Cerebellar nuclear complex (tissue), 1 donor: Measurements from ENCODE around the gene IFNGR2.
A peak's percentile ranks its signal among the peaks of the same experiment; 100 is the strongest.
"Not testable (repeated sequence)": the region's sequence is repeated elsewhere in the genome, so short reads cannot be mapped to it uniquely, and the experiment has no call there.

Source experiments
- DNase-seq, 2 experiments: peaks; one replicate each; lab custom pipeline; 2025; lab: John Stamatoyannopoulos, UW

IFNGR2 gene

GRCh38 chr21:33437140-33437539 lies 33.9 kb downstream of the IFNGR2 start:
- DNase-seq, result no peak

GRCh38 chr21:33441489-33442477 lies 38.6 kb downstream of the IFNGR2 start:
- no peak for DNase-seq

GRCh38 chr21:33443194-33443593 lies 40.0 kb downstream of the IFNGR2 start:
- no peak for DNase-seq

- no peak for DNase-seq
These were observed 41.3 kb downstream of the IFNGR2 start for GRCh38 chr21:33444499-33444898.

GRCh38 chr21:33446620-33447019 lies 43.4 kb downstream of the IFNGR2 start:
- DNase-seq, result not testable (repeated sequence)

- DNase-seq, result no peak
These were observed 46.4 kb downstream of the IFNGR2 start for GRCh38 chr21:33449616-33450015.

GRCh38 chr21:33451634-33452071 lies 48.4 kb downstream of the IFNGR2 start:
- no peak for DNase-seq

- no peak for DNase-seq
These were observed 49.1 kb downstream of the IFNGR2 start for GRCh38 chr21:33452362-33452761.

GRCh38 chr21:33455686-33456446 lies 52.7 kb downstream of the IFNGR2 start:
- no peak for DNase-seq

GRCh38 chr21:33458861-33459260 lies 55.6 kb downstream of the IFNGR2 start:
- DNase-seq, result no peak

GRCh38 chr21:33461538-33462250 lies 58.5 kb downstream of the IFNGR2 start:
- DNase-seq, result no peak

GRCh38 chr21:33469183-33469582 lies 66.0 kb downstream of the IFNGR2 start:
- not testable (repeated sequence) for DNase-seq

- no peak for DNase-seq
These were observed 67.5 kb downstream of the IFNGR2 start for GRCh38 chr21:33470701-33471100.

- DNase-seq, result no peak
These were observed 70.1 kb downstream of the IFNGR2 start for GRCh38 chr21:33473344-33473743.

GRCh38 chr21:33477066-33477465 lies 73.9 kb downstream of the IFNGR2 start:
- no peak for DNase-seq

GRCh38 chr21:33478182-33478581 lies 75.0 kb downstream of the IFNGR2 start:
- DNase-seq, result no peak

GRCh38 chr21:33478935-33479678 lies 75.9 kb downstream of the IFNGR2 start:
- no peak for DNase-seq

GRCh38 chr21:33479679-33480480 lies 76.7 kb downstream of the IFNGR2 start, which contains the start of gene TMEM50B:
Gene TMEM50B, minus strand, starts transcription at chr21:33479974. Its CDS starts 11,089 bp downstream, at chr21:33468885.
- peak; percentile 42 to 86 for DNase-seq

- DNase-seq, result no peak
These were observed 77.4 kb downstream of the IFNGR2 start for GRCh38 chr21:33480481-33481103.
